GM19324 (cell line): ENCODE results near the gene ANXA8.

Experiments
- ATAC-seq: cut with Tn5 transposase; IDR thresholded peaks from one replicate; pipeline ENCODE4 v1.9.1; 2021; ENCODE audit warnings: mild to moderate bottlenecking, moderate library complexity; ENCODE audit not compliant: unreplicated experiment, low FRiP score

The ANXA8 gene

DNA sequence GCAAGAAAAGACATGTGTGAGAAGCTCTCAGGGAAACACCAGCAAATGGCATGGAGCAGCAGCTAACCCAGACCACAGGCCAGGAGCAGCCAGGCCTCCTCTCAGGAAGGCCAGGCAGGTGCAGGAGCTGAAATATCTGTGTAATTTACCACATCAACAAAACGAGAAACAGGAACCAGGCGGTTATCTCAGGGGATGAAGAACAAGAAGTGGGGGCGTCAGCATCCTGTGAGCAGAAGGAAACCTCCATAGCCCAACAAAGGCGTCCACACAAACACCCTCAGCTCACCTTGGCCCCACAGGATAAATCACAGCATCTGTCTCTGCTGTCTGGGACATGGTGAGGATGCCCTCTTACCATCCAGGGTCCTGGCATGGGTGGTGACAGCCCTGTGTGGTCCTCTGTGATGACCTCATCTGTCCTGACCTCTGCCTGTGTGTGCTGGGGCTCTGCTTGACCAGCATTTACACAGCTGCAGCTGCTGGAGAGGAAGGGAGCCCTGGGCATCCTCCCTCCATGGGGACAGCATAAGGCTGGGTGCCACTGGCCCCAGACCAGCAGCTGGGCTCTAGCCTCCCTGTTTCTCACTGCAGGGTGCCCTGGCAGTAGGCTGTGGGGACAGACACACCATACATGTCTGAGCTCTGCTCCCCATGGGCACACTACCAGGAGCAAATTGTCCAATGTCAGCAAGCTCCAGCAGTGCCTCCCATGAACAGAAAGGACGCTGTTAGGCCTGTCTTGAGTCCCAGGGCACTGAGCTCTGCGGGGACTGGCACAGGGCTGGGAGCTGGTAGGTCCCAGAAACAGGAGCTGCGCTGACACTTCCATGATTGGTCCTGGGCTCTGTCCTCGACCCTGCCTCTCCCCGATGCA lies 34.6 kb downstream of the ANXA8 start:
- ATAC-seq, result no peak

DNA sequence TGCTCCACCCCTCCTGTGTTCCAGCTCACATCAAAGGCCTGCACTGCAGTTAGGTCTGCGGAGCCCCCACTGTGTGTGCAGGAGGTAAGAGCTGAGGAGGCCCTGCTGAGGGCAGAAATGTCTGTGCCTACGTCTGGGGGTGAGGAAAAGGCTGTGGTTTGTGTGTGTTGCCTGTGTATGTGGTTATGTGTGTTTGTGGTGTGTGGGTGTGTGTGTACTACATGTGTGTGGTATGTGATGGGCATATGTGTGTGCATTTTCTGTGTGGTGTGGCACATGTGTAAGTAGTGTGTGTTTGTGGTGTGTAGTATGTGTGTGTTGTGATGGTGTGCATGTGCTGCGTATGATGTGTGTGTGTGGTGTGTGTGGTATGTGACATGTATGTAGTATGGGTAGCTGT lies 36.2 kb downstream of the ANXA8 start:
- no peak for ATAC-seq

DNA sequence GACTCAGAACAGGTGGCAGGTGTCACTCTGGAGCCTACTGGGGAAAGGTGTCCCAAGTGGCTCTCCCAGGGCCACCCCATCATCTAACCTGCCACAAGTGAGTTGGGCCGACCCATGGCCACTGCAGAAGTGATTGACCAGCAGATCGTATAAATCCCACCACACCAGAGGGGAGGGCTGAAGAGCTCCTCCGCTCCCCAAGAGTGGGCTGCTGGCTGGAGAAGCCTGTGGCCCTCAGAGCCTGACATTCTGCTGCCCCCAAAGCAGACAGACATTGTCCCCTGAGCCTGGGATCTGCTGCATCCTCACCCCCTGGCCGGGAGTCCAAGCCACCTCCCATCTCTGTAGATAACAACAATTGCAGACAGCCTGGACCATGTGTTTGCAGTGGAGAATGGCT lies 36.7 kb downstream of the ANXA8 start:
- ATAC-seq, result no peak

DNA sequence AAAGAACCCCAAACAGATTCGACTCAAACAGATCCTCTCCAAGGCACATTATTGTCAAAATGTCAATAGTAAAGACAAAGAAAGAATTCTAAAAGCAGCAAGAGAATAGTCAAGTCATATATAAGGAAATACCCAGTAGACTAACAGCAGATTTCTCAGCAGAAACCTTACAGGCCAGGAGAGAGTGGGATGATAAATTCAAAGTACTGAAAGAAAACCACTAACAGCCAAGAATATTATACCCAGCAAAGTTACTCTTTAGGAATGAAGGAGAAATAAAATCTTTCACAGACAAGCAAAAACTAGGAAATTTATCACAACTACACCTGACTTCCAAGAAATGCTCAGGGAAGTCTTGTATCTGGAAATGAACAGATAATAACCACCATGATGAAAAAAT lies 38.2 kb downstream of the ANXA8 start:
- ATAC-seq, result no peak

DNA sequence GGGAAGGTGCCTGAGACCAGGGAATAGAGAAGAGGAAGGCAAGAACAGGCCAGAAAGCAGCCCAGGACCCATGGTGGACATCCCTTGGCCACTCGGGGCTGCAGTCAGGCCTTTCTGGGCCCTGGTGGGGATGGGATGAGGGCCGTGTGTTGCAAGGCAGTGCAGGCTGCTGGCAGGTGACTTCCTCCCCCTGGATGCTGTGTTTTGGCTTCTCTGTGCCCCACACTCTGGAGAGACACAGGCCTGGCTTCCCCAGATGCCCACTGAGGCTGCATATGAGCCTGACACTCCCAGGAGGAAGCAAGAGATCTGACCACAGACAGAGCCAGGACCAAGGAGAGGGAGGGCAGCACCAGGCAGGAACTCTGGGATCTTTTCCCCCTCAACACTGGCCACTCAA lies 39.9 kb downstream of the ANXA8 start:
- no peak for ATAC-seq

DNA sequence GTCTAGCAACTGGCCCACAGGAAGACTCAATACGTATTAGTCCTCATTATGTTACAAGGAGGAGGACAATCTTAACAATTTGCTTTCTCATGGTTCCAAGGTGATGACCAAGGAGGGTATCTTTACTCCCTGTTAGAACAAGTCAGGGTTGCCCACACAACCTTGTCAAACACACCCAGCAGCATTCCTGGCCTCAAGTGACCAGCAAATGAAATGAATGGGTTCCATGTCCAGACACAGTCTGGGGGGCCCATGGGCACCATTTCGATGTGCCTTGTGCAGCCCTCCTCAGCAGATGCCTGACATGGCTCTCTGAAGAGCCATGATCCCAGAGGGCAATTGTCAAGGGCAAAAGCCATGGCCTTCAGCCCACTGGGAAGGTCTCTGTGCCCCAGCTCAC lies 40.8 kb downstream of the ANXA8 start:
- no peak for ATAC-seq

DNA sequence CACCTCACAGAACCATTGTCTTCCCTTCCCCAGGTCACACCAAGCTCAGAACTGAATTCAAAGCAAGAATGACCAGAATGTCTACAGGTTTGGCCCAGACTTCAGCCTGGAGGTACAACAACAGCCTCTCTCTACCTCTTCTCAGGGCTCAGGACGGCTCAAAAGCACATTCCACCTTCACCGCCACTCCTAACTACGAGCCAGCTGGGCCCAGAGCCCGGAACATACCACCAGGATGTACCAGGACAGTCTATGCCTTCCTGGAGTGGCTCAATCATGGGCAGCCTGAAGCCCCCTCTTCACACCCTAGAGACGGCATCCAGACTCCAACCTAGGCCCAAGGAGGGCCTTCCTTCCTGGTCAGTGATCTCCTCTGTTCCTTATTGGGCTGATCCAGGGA lies 41.6 kb downstream of the ANXA8 start:
- ATAC-seq, result no peak

DNA sequence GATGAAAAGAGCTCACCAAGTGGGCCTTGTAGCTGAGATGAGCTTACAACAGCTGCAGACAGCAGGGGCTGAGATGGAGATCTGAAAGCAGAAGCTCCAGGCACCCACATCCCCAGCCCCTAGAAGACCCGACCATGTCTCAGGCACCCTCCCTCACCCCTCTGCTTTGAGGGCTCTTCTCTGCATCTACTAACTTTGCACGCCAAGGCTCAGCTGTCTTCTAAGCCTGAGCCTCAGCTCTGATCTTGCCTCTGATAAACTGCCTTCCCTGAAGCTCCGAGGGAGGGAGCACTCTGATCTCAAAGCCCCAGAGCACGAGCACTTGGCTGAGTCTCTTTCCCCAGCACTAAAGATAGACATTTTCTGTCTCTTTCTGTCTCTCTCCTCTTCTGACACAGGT lies 42.0 kb downstream of the ANXA8 start:
- ATAC-seq, result no peak

DNA sequence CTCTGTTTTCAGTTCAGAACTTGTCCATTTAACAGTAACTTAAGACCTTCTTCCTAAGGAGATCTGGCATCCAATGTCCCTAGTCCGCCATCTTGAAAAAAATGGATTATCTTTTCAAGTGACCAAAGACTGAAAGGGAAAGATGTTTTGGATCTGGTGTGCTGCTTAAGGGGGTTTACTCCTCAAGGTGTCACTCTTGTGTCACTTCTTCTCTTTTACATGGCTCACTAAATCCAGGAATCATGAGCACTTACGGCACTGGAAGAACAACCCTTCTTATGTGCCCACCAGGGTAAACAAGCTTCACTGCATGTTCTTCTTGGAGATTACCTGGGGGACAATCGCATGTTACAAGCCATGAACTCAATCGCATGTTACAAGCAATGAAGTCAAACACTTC lies 43.7 kb downstream of the ANXA8 start:
- no peak for ATAC-seq

DNA sequence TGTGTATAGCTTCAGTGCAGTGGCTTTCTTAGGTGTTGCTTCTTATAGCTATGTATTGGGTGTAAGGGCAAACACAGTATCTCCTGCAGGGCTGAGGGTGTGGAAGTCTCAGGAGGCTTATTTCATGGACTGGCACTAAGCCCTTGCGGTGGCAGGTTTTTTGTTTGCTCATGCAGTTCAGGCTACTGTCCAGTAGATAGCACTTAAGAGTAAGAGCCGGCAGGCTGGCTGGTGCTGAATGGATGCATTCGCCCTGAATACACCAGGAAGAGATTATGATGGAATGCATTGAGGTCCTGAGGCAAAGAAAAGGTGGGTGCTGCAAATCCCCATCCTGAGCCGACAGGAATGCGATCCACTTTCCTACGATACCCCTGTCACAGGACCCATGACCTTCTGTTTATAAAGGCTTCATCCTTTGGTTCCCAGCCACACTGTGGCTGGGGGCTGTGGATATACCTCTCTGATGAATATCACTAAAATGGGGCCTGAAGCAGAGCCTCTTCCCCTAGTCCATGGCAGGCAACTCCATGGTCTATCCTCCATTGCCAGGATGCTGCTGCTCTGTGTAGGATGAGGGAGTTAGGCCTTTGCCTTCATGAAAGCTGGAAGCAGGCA lies 44.9 kb downstream of the ANXA8 start:
- no peak for ATAC-seq

DNA sequence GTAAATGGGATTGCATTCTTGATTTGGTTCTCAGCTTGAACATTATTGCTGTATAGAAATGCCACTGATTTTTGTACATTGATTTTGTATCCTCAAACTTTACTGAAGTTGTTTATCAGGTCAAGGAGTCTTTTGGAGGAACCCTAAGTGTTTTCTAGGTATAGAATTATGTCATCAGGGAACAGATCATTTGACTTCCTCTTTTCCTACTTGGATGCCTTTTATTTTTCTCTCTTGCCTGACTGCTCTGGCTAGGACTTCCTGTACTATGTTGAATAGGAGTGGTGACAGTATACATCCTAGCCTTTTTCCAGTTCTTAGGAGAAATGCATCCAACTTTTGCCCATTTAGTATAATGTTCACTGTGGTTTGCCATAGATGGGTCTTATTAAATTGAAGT lies 48.8 kb downstream of the ANXA8 start:
- ATAC-seq, result no peak

DNA sequence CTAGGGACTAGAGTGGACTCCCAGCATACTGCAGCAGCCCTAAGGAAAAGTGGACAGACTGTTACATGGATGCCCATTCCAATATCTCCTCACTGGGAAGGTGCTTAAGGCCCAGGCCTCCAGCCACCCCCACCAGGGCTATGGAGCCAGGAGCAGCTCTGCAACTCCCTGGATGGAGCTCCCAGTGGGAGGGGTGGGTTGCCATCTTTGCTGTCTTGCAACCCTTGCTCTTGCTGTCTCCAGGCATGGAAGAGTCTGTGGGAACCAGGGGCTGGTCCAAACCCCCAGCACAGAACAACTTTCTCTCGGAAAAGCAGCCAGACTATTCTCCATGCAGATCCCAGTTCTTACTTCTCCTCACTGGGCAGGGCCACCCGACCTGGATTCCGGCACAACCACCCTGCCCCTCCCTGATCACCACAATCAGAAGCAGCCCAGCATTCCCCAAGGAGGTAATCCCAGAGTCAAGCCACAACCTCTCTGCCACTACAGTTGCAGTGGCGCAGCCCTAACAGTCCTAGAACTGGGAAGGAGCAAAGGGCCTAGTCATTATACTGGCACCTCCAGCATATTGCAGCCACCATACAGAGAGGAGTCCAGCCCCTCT lies 58.0 kb downstream of the ANXA8 start:
- no peak for ATAC-seq

DNA sequence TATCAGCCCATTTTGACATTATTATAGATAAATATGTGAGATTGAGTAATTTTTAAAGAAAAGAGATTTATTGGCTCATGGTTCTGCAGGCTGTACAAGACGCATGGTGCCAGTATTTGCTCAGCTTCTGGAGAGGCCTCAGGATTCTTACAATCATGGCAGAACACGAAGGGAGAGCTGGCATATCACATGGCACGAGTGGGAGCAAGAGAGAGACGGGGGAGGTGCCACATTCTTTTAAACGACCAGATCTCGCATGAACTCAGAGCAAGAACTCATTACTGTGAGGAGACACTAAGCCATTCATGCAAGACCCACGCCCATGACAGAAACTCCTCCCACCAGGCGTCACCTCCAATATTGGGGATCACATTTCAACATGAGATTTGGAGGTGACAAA lies 59.7 kb downstream of the ANXA8 start:
- ATAC-seq, result no peak

DNA sequence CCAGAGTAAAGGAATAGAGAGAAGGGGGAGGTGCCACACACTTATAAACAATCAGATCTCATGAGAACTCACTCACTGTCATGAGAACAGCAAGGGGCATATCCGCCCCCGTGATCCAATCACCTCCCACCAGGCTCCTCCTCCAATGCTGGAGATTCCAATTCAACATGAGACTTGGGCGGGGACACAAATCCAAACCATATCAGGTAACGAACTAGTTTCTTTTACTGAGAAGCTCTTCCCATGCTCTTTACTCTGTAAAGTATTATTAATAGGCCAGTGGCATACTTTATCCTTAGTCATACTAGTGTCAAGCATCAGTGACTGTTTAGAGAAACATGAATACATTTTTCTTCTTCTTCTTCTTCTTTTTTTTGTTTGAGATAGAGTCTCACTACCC lies 60.4 kb downstream of the ANXA8 start:
- ATAC-seq, result no peak

DNA sequence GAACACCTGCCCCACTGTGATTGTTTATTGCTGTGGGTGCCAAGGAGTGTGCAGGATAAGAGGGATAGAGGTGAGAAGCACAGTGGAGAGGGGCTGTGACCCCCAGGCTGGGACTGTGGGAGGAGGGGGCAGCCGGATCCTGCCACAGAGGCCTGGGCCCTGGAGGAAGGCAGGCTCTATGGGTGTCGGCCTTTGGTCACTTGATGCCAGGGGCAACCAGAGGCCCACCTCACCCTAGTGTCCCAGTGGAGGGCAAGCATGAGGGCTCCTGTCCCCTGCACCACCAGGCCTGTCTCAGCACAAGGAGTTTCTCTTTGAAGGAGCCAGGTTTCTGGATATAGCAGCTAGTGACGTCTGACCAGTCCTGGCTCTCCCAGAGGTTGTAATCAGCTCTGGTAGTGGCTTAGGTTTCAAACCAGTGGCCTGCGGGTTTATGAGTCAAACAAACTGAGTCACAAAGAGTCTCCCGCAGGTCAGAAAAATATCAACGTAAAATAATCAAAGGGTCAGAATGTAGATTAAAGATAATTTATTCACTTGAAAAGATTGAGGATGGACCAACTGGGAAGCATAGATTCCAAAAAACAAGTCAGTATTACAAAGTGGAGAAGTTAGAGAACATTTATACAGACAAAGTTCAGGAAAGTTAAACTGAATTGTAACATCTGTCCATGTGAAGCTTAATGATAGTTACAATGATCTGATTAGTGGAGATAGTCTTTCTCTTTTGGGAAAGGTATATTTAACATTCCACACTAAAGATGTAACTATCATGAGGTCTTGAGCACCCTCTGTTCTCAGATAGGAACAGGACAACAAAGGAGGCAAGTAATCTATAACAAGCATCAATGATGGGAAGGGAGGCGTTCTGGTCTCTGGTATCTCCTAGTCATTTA lies 62.6 kb downstream of the ANXA8 start:
- no peak for ATAC-seq

DNA sequence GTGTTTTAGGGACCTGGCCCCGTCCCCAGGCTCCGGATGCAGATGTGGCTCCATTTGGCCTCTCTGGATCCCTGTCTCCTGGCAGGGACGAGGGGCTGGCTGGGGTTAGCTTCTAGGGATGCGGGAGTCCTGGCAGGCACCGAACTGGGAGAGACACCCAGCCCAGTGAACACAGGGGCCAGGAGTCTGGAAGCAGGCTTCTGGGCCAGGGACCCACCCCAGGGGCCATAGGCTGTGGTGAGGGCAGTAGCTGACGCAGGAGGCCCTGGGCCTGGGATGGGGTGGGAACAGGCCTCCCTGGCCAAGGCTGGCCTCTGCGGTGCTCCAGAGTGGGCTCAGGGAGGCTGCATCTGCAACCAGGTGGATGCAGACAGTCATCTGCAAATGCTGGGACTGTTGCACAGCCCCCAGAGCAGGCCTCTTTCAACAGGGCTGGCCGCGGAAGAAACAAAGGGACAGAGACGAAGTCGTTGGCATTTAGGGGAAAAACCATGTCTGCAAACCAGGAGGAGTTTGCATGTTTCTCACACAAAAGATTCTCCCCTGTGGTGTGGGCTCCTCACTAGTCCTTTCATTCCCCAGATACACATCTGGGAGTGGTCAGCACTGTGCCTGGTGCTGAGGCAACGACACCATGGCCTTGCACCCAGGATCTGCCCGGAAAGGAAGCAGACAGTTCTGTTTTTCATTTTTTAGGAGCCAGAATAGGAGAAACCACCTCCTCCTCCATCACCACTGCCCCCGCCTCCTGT lies 63.4 kb downstream of the ANXA8 start:
- no peak for ATAC-seq

DNA sequence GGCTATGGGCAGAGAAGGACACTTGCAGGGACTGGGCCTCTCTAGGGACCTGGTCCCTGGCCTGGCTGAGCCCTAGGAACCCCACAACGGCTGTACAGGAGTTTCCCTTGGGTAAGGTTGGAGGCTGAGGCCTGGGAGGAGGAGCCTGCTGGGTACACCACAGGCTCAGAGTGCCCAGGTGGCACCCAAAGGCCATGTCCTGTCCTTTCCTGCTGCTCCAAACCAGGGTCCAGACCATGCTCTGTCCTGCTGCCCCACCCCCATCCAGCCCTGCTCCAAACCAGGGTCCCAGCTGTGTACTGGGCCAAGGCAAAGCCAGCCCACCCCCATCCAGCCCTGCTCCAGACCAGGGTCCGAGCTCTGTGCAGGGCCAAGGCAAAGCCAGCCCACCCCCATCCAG lies 64.5 kb downstream of the ANXA8 start:
- no peak for ATAC-seq

DNA sequence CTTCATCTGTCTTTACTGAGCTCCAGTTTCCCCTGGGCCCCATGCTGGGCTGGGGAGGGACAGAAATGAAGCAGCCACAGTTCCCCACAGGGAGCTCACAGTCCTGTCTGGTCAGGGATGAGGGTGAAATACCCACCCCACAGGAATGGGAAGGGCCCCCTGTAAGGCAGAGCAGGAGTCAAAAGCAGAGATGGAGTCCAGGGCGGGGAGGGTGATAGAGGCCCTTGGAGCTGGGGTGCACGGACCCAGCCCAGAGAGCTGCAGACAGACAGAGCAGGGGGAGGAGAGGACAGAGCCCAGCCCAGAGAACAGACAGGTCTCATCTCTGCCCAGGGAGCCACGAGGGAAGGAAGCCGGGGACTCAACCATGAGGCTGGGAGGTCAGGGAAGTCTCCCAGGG lies 64.9 kb downstream of the ANXA8 start:
- no peak for ATAC-seq

DNA sequence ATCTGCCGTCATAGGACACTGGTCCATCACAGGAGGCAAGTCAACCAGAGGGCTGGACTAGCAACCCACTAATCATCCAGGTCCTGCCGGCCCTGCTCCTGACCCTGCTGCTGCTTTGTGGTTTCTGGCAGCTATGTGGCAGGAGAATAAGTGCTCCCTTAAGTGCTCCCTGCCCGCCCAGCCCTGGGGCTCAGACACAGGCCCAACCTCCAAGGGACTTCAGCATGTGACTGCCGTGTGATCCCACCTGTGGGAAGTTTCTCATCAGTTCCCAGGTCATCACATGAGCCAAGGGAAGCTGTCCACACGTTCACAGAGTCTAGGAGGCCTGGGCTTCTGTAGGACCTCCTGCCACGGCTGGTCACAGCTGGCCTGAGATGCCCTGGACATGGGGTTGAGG lies 65.6 kb downstream of the ANXA8 start:
- ATAC-seq, result no peak
